ENCODE results near the gene PITPNM2.

PITPNM2 gene

DNA sequence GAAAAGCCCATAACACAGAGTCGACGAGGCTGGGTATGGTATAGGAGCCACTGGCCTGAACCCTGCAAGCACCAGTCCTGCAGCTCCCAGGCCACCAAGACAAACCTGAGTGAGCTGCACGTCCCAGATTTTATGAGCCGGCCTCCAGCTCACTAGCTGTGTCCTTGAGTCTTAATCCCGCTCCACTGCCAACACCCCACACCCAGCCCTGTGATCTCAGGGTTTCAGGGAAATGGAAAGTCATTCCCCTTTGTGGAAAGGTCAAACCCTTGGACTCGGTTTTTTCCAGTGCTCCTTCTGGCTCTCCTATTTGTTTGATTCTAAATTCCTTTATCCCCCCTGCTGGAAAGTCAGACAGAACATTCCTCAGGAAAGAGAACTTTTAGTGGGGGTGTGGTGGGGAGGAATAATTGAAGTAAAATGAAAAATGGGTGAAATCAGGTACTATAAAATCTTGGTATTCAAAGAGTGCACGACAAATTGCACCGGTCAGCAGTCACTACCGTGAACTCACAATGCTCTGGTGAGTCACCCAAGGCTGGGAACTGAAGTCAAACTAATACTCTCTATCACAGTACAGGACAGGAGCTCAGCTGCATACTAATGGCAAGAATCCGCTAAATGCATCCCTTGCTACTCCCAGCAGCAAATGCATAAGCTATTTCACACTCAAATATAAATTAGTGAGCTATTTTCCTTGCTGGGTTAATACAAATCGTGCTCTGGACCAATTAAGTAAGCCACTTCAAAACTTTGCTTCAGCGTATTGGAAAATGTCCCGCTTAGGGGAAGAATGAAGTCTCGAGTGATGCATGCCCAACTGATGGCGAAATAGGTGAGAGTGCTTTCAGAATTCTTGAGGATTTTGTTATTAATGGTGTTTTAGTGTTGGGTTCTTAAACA, 9.0 kb downstream of the PITPNM2 start:
- no peak overlapping the region for H4K8ac ChIP-seq (ENCODE audit: low read depth, low read length)
- H3K23ac ChIP-seq (ENCODE audit: low read depth, low read length, poor library complexity) = no peak overlapping the region
- no peak overlapping the region for H3K18ac ChIP-seq (ENCODE audit: low read length)
- H3K36me3 ChIP-seq (replicated peaks in 1 of 2; ENCODE audit: control insufficient read depth in 2 of 2, insufficient read depth in 2 of 2, low read length in 2 of 2) = peaks cover 0 to 2% of the 10 kb centered on the region in 2 donors
- no peak overlapping the region for H2AK5ac ChIP-seq (ENCODE audit: low read depth, low read length)
- H3K27me3 ChIP-seq (ENCODE audit: control insufficient read depth in 3 of 3, insufficient read depth in 3 of 3, low read depth in 1 of 3, low read length in 3 of 3) = no peaks in the 10 kb centered on the region
- H4K91ac ChIP-seq (ENCODE audit: low read depth, low read length, poor library complexity) = no peak overlapping the region
- H3K4me3 ChIP-seq (ENCODE audit: low read length in 2 of 2) = peak overlapping the region in 1 of 2 donors; percentile 24
- H3K14ac ChIP-seq (ENCODE audit: low read length) = no peak overlapping the region
- no peak overlapping the region for H3K27ac ChIP-seq (replicated peaks; ENCODE audit: low read length)
- no peak for DNase-seq (ENCODE audit: low spot score)
- no peak overlapping the region for H3K4ac ChIP-seq (ENCODE audit: low read length)
- H3K9me3 ChIP-seq (replicated peaks in 1 of 2; ENCODE audit: control insufficient read depth in 2 of 2, insufficient read depth in 1 of 2, low read depth in 1 of 2, low read length in 2 of 2) = no peaks in the 10 kb centered on the region
- H3K4me1 ChIP-seq (ENCODE audit: control insufficient read depth in 2 of 2, insufficient read depth in 1 of 2, low read depth in 1 of 2, low read length in 2 of 2) = peaks cover 21 to 28% of the 10 kb centered on the region in 2 donors
- H2BK15ac ChIP-seq (ENCODE audit: low read length) = no peak overlapping the region
- H2AFZ ChIP-seq (ENCODE audit: low read length) = peak overlapping the region; percentile 75
- WGBS, 2 donors (ENCODE audit: extremely low coverage in 2 of 2, insufficient read length in 2 of 2, insufficient replicate concordance in 1 of 2) = no CpG with 5 or more reads among the region's 15 CpGs
- no peaks in the 10 kb centered on the region for H3K79me1 ChIP-seq (ENCODE audit: low read depth, low read length)
- H2BK12ac ChIP-seq (ENCODE audit: low read length) = no peak overlapping the region
- H3K4me2 ChIP-seq (ENCODE audit: insufficient read depth, low read length, poor library complexity, severe bottlenecking) = no peak overlapping the region
- no peak overlapping the region for H2BK120ac ChIP-seq (ENCODE audit: low read depth, low read length)
- no peak overlapping the region for H2BK5ac ChIP-seq (ENCODE audit: low read length)
- H3K9ac ChIP-seq (ENCODE audit: low read depth, low read length, poor library complexity) = no peak overlapping the region

DNA sequence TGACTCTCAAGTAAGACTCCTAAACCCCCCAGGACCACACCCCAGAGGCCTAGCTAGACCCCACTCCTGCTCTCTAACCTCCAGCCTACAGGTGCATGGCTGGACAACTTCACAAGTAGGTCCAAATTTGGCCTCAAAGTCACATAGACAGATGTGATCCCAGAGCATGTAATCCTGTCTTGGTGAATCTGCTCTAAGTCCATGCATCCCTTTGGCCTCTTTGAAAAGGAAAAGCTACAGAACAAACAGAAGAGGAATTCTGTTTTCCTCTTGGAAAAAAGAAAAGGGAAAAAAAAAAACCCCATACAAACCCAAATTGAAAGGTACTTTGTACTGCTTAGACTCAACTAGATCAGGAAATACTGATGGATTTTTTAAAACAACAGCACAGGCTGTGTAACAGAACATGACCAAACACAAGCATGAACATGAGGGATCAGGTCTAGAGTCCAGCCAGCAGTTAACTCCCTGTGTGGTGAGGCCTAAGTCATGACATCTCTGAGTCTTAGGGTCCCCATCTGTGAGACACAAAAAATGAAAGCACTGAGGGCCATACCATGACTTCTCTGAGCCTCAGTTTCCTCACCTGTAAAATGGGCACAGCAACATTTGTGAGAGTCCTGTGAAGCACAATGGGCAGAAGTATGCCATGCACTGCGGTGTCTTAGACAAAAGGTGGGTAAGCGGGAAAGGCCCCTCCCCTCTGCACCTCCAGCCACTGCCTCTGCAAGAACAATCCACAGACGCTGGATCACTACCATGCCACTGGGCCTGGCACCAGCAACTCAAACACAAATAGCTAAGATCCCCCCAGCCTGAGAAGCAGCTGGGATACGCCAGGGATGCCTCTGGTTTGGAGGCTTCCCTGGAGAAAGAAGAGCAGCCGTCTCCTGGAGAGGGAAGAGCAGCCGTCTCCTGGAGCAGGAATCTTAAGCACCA, 9.9 kb downstream of the PITPNM2 start:
- H4K91ac ChIP-seq (ENCODE audit: low read depth, low read length, poor library complexity) = no peak overlapping the region
- H2BK5ac ChIP-seq (ENCODE audit: low read length) = no peak overlapping the region
- H3K27ac ChIP-seq (replicated peaks; ENCODE audit: low read length) = no peak overlapping the region
- no peak overlapping the region for H2AK5ac ChIP-seq (ENCODE audit: low read depth, low read length)
- no peak overlapping the region for H3K23ac ChIP-seq (ENCODE audit: low read depth, low read length, poor library complexity)
- H3K4me2 ChIP-seq (ENCODE audit: insufficient read depth, low read length, poor library complexity, severe bottlenecking) = no peak overlapping the region
- no peaks in the 10 kb centered on the region for H3K79me1 ChIP-seq (ENCODE audit: low read depth, low read length)
- no peak overlapping the region for H3K4ac ChIP-seq (ENCODE audit: low read length)
- H4K8ac ChIP-seq (ENCODE audit: low read depth, low read length) = no peak overlapping the region
- peak overlapping the region; percentile 75 for H2AFZ ChIP-seq (ENCODE audit: low read length)
- no peak overlapping the region for H3K4me3 ChIP-seq (ENCODE audit: low read length in 2 of 2)
- no peak overlapping the region for H3K14ac ChIP-seq (ENCODE audit: low read length)
- no peak overlapping the region for H2BK15ac ChIP-seq (ENCODE audit: low read length)
- no peaks in the 10 kb centered on the region for H3K27me3 ChIP-seq (ENCODE audit: control insufficient read depth in 3 of 3, insufficient read depth in 3 of 3, low read depth in 1 of 3, low read length in 3 of 3)
- peaks cover 0 to 2% of the 10 kb centered on the region in 2 donors for H3K36me3 ChIP-seq (replicated peaks in 1 of 2; ENCODE audit: control insufficient read depth in 2 of 2, insufficient read depth in 2 of 2, low read length in 2 of 2)
- no peak overlapping the region for H3K18ac ChIP-seq (ENCODE audit: low read length)
- H2BK12ac ChIP-seq (ENCODE audit: low read length) = no peak overlapping the region
- DNase-seq (ENCODE audit: low spot score) = no peak
- no peak overlapping the region for H2BK120ac ChIP-seq (ENCODE audit: low read depth, low read length)
- H3K4me1 ChIP-seq (ENCODE audit: control insufficient read depth in 2 of 2, insufficient read depth in 1 of 2, low read depth in 1 of 2, low read length in 2 of 2) = peaks cover 21 to 28% of the 10 kb centered on the region in 2 donors
- no peaks in the 10 kb centered on the region for H3K9me3 ChIP-seq (replicated peaks in 1 of 2; ENCODE audit: control insufficient read depth in 2 of 2, insufficient read depth in 1 of 2, low read depth in 1 of 2, low read length in 2 of 2)
- no CpG with 5 or more reads among the region's 6 CpGs for WGBS, 2 donors (ENCODE audit: extremely low coverage in 2 of 2, insufficient read length in 2 of 2, insufficient replicate concordance in 1 of 2)
- no peak overlapping the region for H3K9ac ChIP-seq (ENCODE audit: low read depth, low read length, poor library complexity)

DNA sequence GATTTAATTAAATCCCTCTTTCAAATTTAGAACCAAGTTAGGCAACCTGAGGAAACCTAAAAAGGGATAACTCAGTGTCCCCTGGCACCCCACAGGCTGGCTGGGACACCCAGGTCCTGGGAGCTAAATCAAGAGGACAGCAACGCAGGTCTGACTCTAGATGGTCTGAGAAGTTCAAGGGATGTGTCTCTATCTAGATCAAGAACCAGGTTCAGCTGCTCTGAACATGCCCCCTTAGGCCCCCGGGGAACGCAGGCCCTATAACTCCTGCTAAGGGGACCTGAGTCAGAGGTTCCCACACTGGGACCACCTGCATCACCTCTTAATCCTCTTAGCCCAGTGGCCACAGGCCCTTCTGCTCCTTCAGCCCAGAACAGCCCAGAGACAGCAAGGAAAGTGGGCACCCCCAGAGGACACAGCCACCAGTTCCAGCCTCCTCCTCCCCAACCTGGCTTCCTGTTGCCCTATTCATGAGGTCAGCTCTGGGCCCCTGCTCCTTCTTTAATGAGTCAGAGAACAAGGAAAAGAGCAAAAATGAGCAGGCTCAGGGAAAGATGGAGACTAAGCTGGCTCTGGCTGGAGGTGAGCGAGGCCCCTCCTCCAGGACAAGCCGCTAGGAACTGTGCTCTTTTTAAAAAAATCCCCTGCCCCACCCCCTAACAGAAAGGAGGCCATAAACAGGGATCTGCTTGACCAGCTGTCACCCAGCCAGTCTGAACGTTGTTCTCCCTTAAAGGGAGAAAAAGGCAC, 10.8 kb downstream of the PITPNM2 start:
- Histone ChIP-seq H4K91ac (ENCODE audit: low read depth, low read length, poor library complexity) (no peak overlapping the region), H3K4me3 (ENCODE audit: low read length in 2 of 2) (no peak overlapping the region), H2BK5ac (ENCODE audit: low read length) (no peak overlapping the region), H3K4ac (ENCODE audit: low read length) (no peak overlapping the region), H3K9me3 (replicated peaks in 1 of 2; ENCODE audit: control insufficient read depth in 2 of 2, insufficient read depth in 1 of 2, low read depth in 1 of 2, low read length in 2 of 2) (no peaks in the 10 kb centered on the region), H3K4me1 (ENCODE audit: control insufficient read depth in 2 of 2, insufficient read depth in 1 of 2, low read depth in 1 of 2, low read length in 2 of 2) (peaks cover 21 to 28% of the 10 kb centered on the region in 2 donors), H3K79me1 (ENCODE audit: low read depth, low read length) (no peaks in the 10 kb centered on the region), H3K36me3 (replicated peaks in 1 of 2; ENCODE audit: control insufficient read depth in 2 of 2, insufficient read depth in 2 of 2, low read length in 2 of 2) (peaks cover 0 to 2% of the 10 kb centered on the region in 2 donors), H3K9ac (ENCODE audit: low read depth, low read length, poor library complexity) (peak overlapping the region; percentile 54), H4K8ac (ENCODE audit: low read depth, low read length) (no peak overlapping the region), H3K4me2 (ENCODE audit: insufficient read depth, low read length, poor library complexity, severe bottlenecking) (no peak overlapping the region), H3K14ac (ENCODE audit: low read length) (no peak overlapping the region), H3K27ac (replicated peaks; ENCODE audit: low read length) (no peak overlapping the region), H3K18ac (ENCODE audit: low read length) (peak overlapping the region; percentile 54), H2BK15ac (ENCODE audit: low read length) (no peak overlapping the region), H2AFZ (ENCODE audit: low read length) (peak overlapping the region; percentile 66), H2BK12ac (ENCODE audit: low read length) (no peak overlapping the region), H3K23ac (ENCODE audit: low read depth, low read length, poor library complexity) (no peak overlapping the region), H3K27me3 (ENCODE audit: control insufficient read depth in 3 of 3, insufficient read depth in 3 of 3, low read depth in 1 of 3, low read length in 3 of 3) (no peaks in the 10 kb centered on the region), H2BK120ac (ENCODE audit: low read depth, low read length) (no peak overlapping the region), H2AK5ac (ENCODE audit: low read depth, low read length) (no peak overlapping the region)
- no peak for DNase-seq (ENCODE audit: low spot score)
- WGBS, 2 donors (ENCODE audit: extremely low coverage in 2 of 2, insufficient read length in 2 of 2, insufficient replicate concordance in 1 of 2) = no CpG with 5 or more reads among the region's 6 CpGs

All from neuronal stem cell (in vitro differentiated cells).